ENCODE measurements around the gene TNS1.

Gene TNS1

GRCh38 chr2:217980036-217980435 lies 22.8 kb downstream of the TNS1 start:
- no peak for DNase-seq (ENCODE audit: low read depth in 2 of 2)

- no peak for DNase-seq (ENCODE audit: low read depth in 2 of 2)
Measured at GRCh38 chr2:217979151-217979811, 23.5 kb downstream of the TNS1 start.

- DNase-seq (ENCODE audit: low read depth in 2 of 2) = no peak
Measured at GRCh38 chr2:217978536-217979150, 24.2 kb downstream of the TNS1 start.

- no peak for DNase-seq (ENCODE audit: low read depth in 2 of 2)
Measured at GRCh38 chr2:217977840-217978535, 24.8 kb downstream of the TNS1 start.

GRCh38 chr2:217976301-217976700 lies 26.5 kb downstream of the TNS1 start:
- no peak for DNase-seq (ENCODE audit: low read depth in 2 of 2)

- no peak for DNase-seq (ENCODE audit: low read depth in 2 of 2)
Measured at GRCh38 chr2:217975626-217976025, 27.2 kb downstream of the TNS1 start.

- no peak for DNase-seq (ENCODE audit: low read depth in 2 of 2)
Measured at GRCh38 chr2:217974389-217975005, 28.3 kb downstream of the TNS1 start.

GRCh38 chr2:217973008-217973787 lies 29.6 kb downstream of the TNS1 start:
- no peak for DNase-seq (ENCODE audit: low read depth in 2 of 2)

GRCh38 chr2:217972490-217972889 lies 30.3 kb downstream of the TNS1 start:
- no peak for DNase-seq (ENCODE audit: low read depth in 2 of 2)

GRCh38 chr2:217972037-217972436 lies 30.8 kb downstream of the TNS1 start:
- DNase-seq (ENCODE audit: low read depth in 2 of 2) = no peak

GRCh38 chr2:217971166-217971565 lies 31.6 kb downstream of the TNS1 start:
- no peak for DNase-seq (ENCODE audit: low read depth in 2 of 2)

- no peak for DNase-seq (ENCODE audit: low read depth in 2 of 2)
Measured at GRCh38 chr2:217970206-217970605, 32.6 kb downstream of the TNS1 start.

- DNase-seq (ENCODE audit: low read depth in 2 of 2) = no peak
Measured at GRCh38 chr2:217969588-217969987, 33.2 kb downstream of the TNS1 start.

GRCh38 chr2:217968023-217968422 lies 34.8 kb downstream of the TNS1 start:
- DNase-seq (ENCODE audit: low read depth in 2 of 2) = no peak

GRCh38 chr2:217966423-217967070 lies 36.2 kb downstream of the TNS1 start:
- DNase-seq (ENCODE audit: low read depth in 2 of 2) = no peak

- DNase-seq (ENCODE audit: low read depth in 2 of 2) = no peak
Measured at GRCh38 chr2:217964275-217965161, 38.3 kb downstream of the TNS1 start.

- DNase-seq (ENCODE audit: low read depth in 2 of 2) = no peak
Measured at GRCh38 chr2:217960351-217960750, 42.4 kb downstream of the TNS1 start.

GRCh38 chr2:217959723-217960122 lies 43.1 kb downstream of the TNS1 start:
- no peak for DNase-seq (ENCODE audit: low read depth in 2 of 2)

GRCh38 chr2:217958884-217959225 lies 43.9 kb downstream of the TNS1 start:
- DNase-seq (ENCODE audit: low read depth in 2 of 2) = no peak

GRCh38 chr2:217958206-217958883 lies 44.5 kb downstream of the TNS1 start:
- no peak for DNase-seq (ENCODE audit: low read depth in 2 of 2)
